Immature natural killer cell (primary cell): ENCODE results near the gene EYS. TPM values are rescaled to one million over a fixed set of nuclear protein-coding genes. Genes with fewer than 3 reads are reported as not detected.
"Not testable (repeated sequence)": the region's sequence is repeated elsewhere in the genome, so short reads cannot be mapped to it uniquely, and the experiment has no call there.

ENCODE experiments used
- DNase-seq, 3 donors: peaks; one replicate each; pipeline ENCODE4 v3.0.0; 2022; ENCODE audit warnings: mixed read lengths in 1 of 3
- H3K27ac Mint-ChIP-seq, 6 donors: one replicate each; pipeline ENCODE4 v1.8.0; 2020; ENCODE audit warnings: mixed read lengths in 6 of 6, mild to moderate bottlenecking in 5 of 6, inconsistent platforms in 4 of 6, moderate library complexity in 3 of 6
- H3K27me3 Mint-ChIP-seq, 3 donors: one replicate each; pipeline ENCODE4 v1.8.0; 2020 to 2021; ENCODE audit warnings: low read depth in 3 of 3, mild to moderate bottlenecking in 3 of 3, mixed read lengths in 3 of 3, moderate library complexity in 3 of 3, inconsistent platforms in 1 of 3
- H3K36me3 Mint-ChIP-seq, 3 donors: one replicate each; pipeline ENCODE4 v1.8.0; 2020; ENCODE audit warnings: mixed read lengths in 3 of 3, inconsistent platforms in 2 of 3, mild to moderate bottlenecking in 2 of 3
- H3K4me1 Mint-ChIP-seq, 2 donors: one replicate each; pipeline ENCODE4 v1.8.0; 2020; ENCODE audit warnings: inconsistent platforms in 2 of 2, mild to moderate bottlenecking in 2 of 2, mixed read lengths in 2 of 2, moderate library complexity in 1 of 2
- H3K4me3 Mint-ChIP-seq, 5 donors: one replicate each; pipeline ENCODE4 v1.8.0; 2020; ENCODE audit warnings: mild to moderate bottlenecking in 5 of 5, mixed read lengths in 5 of 5, inconsistent platforms in 3 of 5, moderate library complexity in 3 of 5
- H3K9me3 Mint-ChIP-seq, 6 donors: one replicate each; pipeline ENCODE4 v1.8.0; 2020; ENCODE audit warnings: mild to moderate bottlenecking in 6 of 6, mixed read lengths in 6 of 6, inconsistent platforms in 4 of 6, moderate library complexity in 3 of 6
- polyA plus RNA-seq, 3 donors: library from polyadenylated mRNA; unstranded; fragments of 300-500 nt; fragmentation: Illumina TruSeq; gene quantifications; one replicate each; pipeline ENCODE4 v1.2.3, GENCODE V29; 2021

Gene EYS
- polyA plus RNA-seq, 3 donors from 2014 or later: not detected

DNA sequence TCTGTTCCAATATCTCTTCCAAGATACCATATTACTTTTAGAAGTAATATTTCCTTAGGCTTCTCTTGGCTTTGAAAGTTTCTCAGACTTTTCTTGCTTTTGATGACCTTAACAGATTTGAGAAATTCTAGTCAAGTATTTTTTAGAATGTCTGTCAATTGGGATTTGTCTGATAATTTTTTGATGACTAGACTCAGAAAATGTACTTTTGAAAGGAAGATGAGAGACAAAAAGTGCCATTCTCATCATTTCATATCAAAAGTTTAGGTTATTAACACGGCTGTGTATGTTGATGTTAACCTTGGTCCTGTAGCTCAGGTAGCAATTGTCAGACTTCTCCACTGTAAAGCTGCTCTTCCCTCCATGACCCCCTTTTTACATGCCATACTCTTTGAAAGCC, 651.5 kb downstream of the EYS start:
- Mint-ChIP-seq H3K36me3 (no peaks in the 10 kb centered on the region), H3K4me1 (no peaks in the 10 kb centered on the region), H3K27me3 (no peaks in the 10 kb centered on the region), H3K4me3 (no peak overlapping the region), H3K27ac (no peak overlapping the region), H3K9me3 (peaks cover 10 to 35% (median 18%) of the 10 kb centered on the region in 6 donors)
- no peak for DNase-seq

GRCh38 chr6:65052626-65053025, 654.4 kb downstream of the EYS start:
- H3K27ac Mint-ChIP-seq: no peak overlapping the region
- no peaks in the 10 kb centered on the region for H3K27me3 Mint-ChIP-seq
- no peak for DNase-seq
- H3K9me3 Mint-ChIP-seq: peaks cover 9 to 37% (median 16%) of the 10 kb centered on the region in 6 donors
- no peak overlapping the region for H3K4me3 Mint-ChIP-seq
- H3K4me1 Mint-ChIP-seq: no peaks in the 10 kb centered on the region
- H3K36me3 Mint-ChIP-seq: no peaks in the 10 kb centered on the region

DNA sequence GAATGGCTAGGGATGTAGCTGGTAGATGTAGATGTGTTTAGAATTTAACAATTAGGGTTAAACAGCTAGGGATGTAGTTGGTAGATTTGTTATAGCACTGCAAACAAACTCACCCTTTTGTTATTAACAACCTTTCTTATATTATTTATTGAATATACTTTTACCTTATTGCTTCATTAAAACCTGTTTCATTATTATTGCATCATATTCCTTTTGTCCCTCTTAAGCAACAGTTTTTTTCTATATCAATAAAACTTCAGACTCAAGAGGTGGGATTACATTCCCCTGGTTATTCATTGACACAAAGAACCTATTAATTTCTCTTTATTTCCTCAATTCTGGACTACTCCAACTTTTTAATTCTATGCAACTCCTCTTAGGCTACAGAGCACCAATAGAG, 661.2 kb downstream of the EYS start:
- H3K4me1 Mint-ChIP-seq: no peaks in the 10 kb centered on the region

DNA sequence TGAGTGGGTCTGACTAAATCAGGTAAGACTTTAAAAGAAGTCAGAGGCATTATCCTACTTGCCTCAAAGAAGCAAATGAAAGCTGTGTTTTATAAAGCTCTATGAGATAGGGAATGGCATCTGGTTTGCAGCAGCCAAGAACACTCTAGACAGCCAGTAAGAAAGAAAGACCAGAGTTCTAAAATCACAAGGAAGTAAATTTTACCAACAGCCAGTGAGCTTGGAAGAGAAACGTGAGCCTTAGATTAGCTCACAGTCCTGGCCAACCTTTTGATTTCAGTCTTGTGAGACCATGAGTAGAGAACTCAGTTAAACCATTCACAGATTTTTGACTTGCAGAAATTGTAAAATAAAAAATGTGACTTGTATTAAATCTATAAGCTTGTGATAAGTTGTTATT, 693.0 kb downstream of the EYS start:
- Mint-ChIP-seq H3K9me3 (peaks cover 6 to 49% (median 15%) of the 10 kb centered on the region in 6 donors), H3K36me3 (no peaks in the 10 kb centered on the region), H3K4me3 (no peak overlapping the region), H3K4me1 (no peaks in the 10 kb centered on the region), H3K27me3 (no peaks in the 10 kb centered on the region), H3K27ac (no peak overlapping the region)
- no peak for DNase-seq

More for the DNA sequence above, 661.2 kb downstream of the EYS start:
- Mint-ChIP-seq H3K9me3 (peaks cover 12 to 73% (median 37%) of the 10 kb centered on the region in 6 donors), H3K27ac (no peak overlapping the region), H3K4me3 (no peak overlapping the region), H3K27me3 (no peaks in the 10 kb centered on the region), H3K36me3 (peaks cover 0 to 8% (median 0%) of the 10 kb centered on the region in 3 donors)
- no peak for DNase-seq

DNA sequence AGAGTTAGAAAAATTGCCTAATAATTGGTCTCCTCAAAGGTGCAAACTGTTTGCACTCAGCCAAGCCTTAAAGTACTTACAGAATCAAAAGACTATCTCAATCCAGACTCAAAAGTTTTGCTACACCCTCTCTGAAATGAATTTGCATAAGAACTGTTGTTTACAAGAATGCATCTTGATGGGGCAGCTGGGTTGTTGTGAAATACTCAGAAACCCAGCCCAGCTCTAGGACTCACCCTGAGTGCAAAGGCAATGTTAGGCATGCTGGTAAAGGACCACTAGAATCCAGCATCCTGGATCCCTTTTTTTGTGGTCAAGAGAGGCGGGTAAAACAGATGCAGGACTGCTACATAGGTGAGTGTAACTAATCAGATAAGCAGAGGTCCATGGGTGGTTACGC, 700.2 kb downstream of the EYS start:
- H3K27ac Mint-ChIP-seq: no peak overlapping the region
- peaks cover 0 to 2% (median 0%) of the 10 kb centered on the region in 3 donors for H3K27me3 Mint-ChIP-seq
- H3K4me1 Mint-ChIP-seq: no peaks in the 10 kb centered on the region
- peaks cover 11 to 71% (median 42%) of the 10 kb centered on the region in 6 donors for H3K9me3 Mint-ChIP-seq
- DNase-seq: no peak
- H3K4me3 Mint-ChIP-seq: no peak overlapping the region
- H3K36me3 Mint-ChIP-seq: no peaks in the 10 kb centered on the region

DNA sequence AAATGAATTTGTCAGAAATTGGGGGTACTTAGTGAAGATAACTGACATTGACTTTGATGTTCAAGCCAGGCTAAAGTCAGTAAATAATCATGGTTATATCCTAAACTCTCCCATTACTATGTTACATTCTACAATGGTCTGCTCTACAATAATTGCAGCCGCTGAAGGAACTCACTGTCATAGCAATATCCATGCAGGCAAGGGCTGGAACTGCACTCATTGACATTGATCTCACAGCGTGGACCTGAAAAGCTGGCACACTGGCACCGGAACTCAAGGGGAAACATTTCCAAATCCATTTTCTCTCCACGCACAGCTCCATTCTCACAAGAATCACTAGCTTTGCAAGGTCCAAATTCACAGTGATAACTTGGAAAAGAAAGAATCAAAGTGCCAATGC, 702.7 kb downstream of the EYS start:
- no peak for DNase-seq
- Mint-ChIP-seq H3K4me1 (no peaks in the 10 kb centered on the region), H3K36me3 (no peaks in the 10 kb centered on the region), H3K27ac (no peak overlapping the region), H3K4me3 (no peak overlapping the region), H3K9me3 (peaks cover 15 to 66% (median 42%) of the 10 kb centered on the region in 6 donors), H3K27me3 (peaks cover 0 to 2% (median 0%) of the 10 kb centered on the region in 3 donors)

DNA sequence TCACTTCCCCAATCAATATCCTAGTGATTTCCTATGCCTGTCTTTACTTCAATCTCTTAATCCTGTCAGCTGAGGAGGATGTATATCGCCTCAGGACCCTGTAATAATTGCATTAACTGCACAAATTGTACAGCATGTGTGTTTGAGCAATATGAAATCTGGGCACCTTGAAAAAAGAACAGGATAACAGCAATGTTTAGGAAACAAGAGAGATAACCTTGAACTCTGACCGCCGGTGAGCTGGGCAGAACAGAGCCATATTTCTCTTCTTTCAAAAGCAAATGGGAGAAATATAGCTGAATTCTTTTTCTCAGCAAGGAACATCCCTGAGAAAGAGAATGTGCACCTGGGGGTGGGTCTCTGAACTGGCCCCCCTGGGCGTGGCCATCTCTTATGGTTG, 704.1 kb downstream of the EYS start:
- not testable (repeated sequence) for H3K4me1 Mint-ChIP-seq, H3K36me3 Mint-ChIP-seq, H3K4me3 Mint-ChIP-seq, H3K27me3 Mint-ChIP-seq, H3K27ac Mint-ChIP-seq, DNase-seq
- peaks cover 18 to 61% (median 42%) of the 10 kb centered on the region in 6 donors for H3K9me3 Mint-ChIP-seq

DNA sequence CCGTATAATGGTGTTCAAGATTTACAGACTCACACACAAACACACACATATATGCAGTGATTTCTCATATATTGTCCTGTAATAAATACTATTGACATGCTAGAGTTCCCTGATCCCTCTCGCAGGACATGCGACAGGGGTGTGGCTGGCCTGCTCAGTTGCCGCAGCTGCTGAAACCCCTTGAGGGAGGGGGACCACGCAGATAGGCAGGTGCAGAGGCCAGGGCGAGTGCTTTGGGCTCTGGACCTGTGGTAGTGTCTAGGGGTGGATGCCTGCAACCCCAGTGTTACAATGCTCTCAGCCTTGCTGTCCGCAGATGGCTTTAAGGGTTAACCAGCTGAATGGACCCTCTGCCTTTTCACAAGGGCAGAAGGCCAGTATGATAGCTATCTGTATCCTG, 706.2 kb downstream of the EYS start:
- no peak overlapping the region for H3K4me3 Mint-ChIP-seq
- H3K27ac Mint-ChIP-seq: no peak overlapping the region
- no peaks in the 10 kb centered on the region for H3K27me3 Mint-ChIP-seq
- no peak for DNase-seq
- H3K9me3 Mint-ChIP-seq: peaks cover 15 to 45% (median 27%) of the 10 kb centered on the region in 6 donors
- no peaks in the 10 kb centered on the region for H3K36me3 Mint-ChIP-seq
- H3K4me1 Mint-ChIP-seq: no peaks in the 10 kb centered on the region

GRCh38 chr6:64998204-64998603, 708.8 kb downstream of the EYS start:
- Mint-ChIP-seq H3K4me3 (no peak overlapping the region), H3K27me3 (no peaks in the 10 kb centered on the region), H3K4me1 (no peaks in the 10 kb centered on the region), H3K9me3 (peaks cover 13 to 24% (median 16%) of the 10 kb centered on the region in 6 donors), H3K36me3 (no peaks in the 10 kb centered on the region), H3K27ac (no peak overlapping the region)
- DNase-seq: no peak

DNA sequence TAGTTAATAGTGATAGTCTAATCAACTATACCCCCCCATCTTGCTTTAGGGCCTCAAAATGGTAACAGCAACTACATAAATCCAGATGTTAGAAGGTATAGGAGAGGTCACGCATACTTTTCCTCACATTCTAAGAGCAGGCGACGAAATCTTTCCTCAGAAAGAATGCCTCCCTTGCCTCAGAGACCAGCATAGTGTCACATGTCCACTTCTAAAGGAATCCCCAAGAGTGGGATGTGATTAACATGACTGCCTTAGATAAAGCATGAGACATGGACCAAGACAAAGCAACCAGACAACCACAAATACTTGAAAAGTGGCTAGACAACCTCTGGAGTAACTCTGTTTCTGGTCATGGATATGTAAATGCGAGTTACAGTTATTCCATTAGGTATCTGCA, 710.7 kb downstream of the EYS start:
- Mint-ChIP-seq H3K9me3 (peaks cover 12 to 23% (median 19%) of the 10 kb centered on the region in 6 donors), H3K4me1 (no peaks in the 10 kb centered on the region), H3K27me3 (no peaks in the 10 kb centered on the region), H3K36me3 (no peaks in the 10 kb centered on the region), H3K27ac (no peak overlapping the region), H3K4me3 (no peak overlapping the region)
- no peak for DNase-seq

- H3K4me1 Mint-ChIP-seq: no peaks in the 10 kb centered on the region
- no peaks in the 10 kb centered on the region for H3K27me3 Mint-ChIP-seq
- H3K36me3 Mint-ChIP-seq: no peaks in the 10 kb centered on the region
- H3K4me3 Mint-ChIP-seq: no peak overlapping the region
- H3K27ac Mint-ChIP-seq: no peak overlapping the region
- H3K9me3 Mint-ChIP-seq: peaks cover 5 to 28% (median 11%) of the 10 kb centered on the region in 6 donors
- no peak for DNase-seq
Observed at GRCh38 chr6:64990652-64991304, 716.2 kb downstream of the EYS start.

DNA sequence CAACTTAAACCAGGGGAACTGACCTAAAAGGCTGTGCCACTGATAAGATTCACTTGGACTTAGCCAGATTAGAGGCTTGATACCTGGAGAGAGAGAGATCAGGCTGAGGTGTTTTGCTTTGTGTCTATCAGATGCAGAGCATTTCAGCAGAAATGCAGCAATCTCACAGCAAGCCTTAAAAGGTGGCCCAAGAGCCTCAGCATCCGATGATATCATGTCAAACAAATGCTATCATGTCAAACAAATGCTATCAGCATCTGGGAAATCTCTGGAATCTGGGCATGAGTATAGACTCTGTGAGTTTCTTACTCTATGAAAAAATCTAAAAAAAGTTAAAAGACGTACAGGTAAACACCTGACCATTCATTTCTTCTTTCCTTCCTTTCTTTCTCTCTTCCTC, 718.9 kb downstream of the EYS start:
- no peak for DNase-seq
- Mint-ChIP-seq H3K36me3 (no peaks in the 10 kb centered on the region), H3K27ac (no peak overlapping the region), H3K4me1 (no peaks in the 10 kb centered on the region), H3K4me3 (no peak overlapping the region), H3K9me3 (peaks cover 6 to 30% (median 16%) of the 10 kb centered on the region in 6 donors), H3K27me3 (no peaks in the 10 kb centered on the region)

- Mint-ChIP-seq H3K4me1 (no peaks in the 10 kb centered on the region), H3K4me3 (no peak overlapping the region), H3K27me3 (no peaks in the 10 kb centered on the region), H3K9me3 (peaks cover 4 to 26% (median 13%) of the 10 kb centered on the region in 6 donors), H3K27ac (no peak overlapping the region), H3K36me3 (no peaks in the 10 kb centered on the region)
- no peak for DNase-seq
Observed at GRCh38 chr6:64987066-64987465, 720.0 kb downstream of the EYS start.

DNA sequence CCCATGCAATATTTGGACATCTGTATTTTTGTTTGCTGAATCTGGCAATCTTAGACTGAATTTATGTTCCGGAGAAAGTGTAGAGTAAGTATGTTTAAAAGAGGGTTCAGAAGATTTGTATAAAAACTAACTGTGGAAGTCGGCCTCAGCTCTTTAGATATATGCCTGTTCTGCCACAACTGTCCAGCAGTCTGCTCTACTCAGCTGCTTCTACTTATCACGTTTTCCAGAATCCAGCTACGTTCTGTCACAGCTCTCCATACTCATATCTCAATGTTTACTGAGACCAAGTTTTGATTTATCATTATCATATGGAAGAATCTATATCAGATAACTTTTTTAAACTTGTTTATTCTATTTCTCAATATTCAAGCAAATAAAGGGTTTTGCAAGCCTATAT, 721.3 kb downstream of the EYS start:
- no peaks in the 10 kb centered on the region for H3K4me1 Mint-ChIP-seq
- H3K36me3 Mint-ChIP-seq: no peaks in the 10 kb centered on the region
- no peak overlapping the region for H3K4me3 Mint-ChIP-seq
- H3K27me3 Mint-ChIP-seq: no peaks in the 10 kb centered on the region
- DNase-seq: no peak
- H3K9me3 Mint-ChIP-seq: peaks cover 4 to 30% (median 15%) of the 10 kb centered on the region in 6 donors
- no peak overlapping the region for H3K27ac Mint-ChIP-seq

GRCh38 chr6:64984948-64985347, 722.1 kb downstream of the EYS start:
- H3K4me1 Mint-ChIP-seq: no peaks in the 10 kb centered on the region
- no peak overlapping the region for H3K4me3 Mint-ChIP-seq
- peaks cover 5 to 32% (median 14%) of the 10 kb centered on the region in 6 donors for H3K9me3 Mint-ChIP-seq
- no peak for DNase-seq
- H3K27ac Mint-ChIP-seq: no peak overlapping the region
- H3K36me3 Mint-ChIP-seq: no peaks in the 10 kb centered on the region
- H3K27me3 Mint-ChIP-seq: no peaks in the 10 kb centered on the region
